GM21786 (cell line): ENCODE data around the gene STXBP5L.
"Not testable (repeated sequence)": the region's sequence is repeated elsewhere in the genome, so short reads cannot be mapped to it uniquely, and the experiment has no call there.

ENCODE experiments used
- ATAC-seq: cut with Tn5 transposase; IDR thresholded peaks from one replicate; pipeline ENCODE4 v1.9.1; 2021; ENCODE audit not compliant: unreplicated experiment

Gene STXBP5L

DNA sequence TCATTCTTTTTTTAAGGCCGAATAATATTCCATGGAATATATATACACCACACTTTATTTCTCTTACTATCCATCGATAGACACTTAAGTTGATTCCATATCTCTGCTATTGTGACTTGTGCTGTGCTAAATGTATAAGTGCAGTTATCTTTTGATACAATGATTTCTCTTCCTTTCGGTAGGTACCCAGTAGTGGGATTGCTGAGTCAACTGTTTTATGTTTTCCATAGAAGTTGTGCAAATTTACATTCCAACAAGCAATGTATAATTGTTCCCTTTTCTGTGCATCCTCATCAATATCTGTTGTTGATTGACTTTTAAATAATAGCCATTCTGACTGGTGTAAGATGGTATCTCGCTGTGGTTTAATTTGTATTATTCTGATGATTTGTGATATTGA, 81.0 kb downstream of the STXBP5L start:
- ATAC-seq, result no peak

GRCh38 chr3:121018917-121019321, 110.9 kb downstream of the STXBP5L start:
- ATAC-seq, result no peak

GRCh38 chr3:121063628-121064027, 155.6 kb downstream of the STXBP5L start:
- ATAC-seq, result no peak

GRCh38 chr3:121064121-121064520, 156.1 kb downstream of the STXBP5L start:
- no peak for ATAC-seq

- no peak for ATAC-seq
Measured at GRCh38 chr3:121072133-121072532, 164.1 kb downstream of the STXBP5L start.

- ATAC-seq, result no peak
Measured at GRCh38 chr3:121073011-121073410, 165.0 kb downstream of the STXBP5L start.

GRCh38 chr3:121075191-121075590, 167.2 kb downstream of the STXBP5L start:
- no peak for ATAC-seq

- ATAC-seq, result not testable (repeated sequence)
Measured at GRCh38 chr3:121078378-121079101, 170.5 kb downstream of the STXBP5L start.

GRCh38 chr3:121096953-121097352, 188.9 kb downstream of the STXBP5L start:
- ATAC-seq, result no peak

DNA sequence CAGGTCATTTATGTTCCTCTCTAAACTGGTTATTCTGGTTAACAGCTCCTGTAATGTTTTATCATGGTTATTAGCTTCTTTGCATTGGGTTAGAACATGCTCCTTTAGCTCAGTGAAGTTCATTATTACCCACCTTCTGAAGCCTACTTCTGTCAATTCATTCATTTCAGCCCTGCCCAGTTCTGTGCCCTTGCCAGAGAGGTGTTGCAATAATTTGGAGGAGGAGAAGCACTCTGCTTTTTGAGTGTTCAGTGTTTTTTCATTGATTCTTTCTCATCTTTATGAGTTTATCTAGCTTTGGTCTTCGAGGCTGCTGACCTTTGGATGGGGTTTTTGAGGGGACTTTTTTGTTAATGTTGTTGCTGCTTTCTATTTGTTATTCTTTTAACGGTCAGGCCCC, 203.1 kb downstream of the STXBP5L start:
- not testable (repeated sequence) for ATAC-seq

DNA sequence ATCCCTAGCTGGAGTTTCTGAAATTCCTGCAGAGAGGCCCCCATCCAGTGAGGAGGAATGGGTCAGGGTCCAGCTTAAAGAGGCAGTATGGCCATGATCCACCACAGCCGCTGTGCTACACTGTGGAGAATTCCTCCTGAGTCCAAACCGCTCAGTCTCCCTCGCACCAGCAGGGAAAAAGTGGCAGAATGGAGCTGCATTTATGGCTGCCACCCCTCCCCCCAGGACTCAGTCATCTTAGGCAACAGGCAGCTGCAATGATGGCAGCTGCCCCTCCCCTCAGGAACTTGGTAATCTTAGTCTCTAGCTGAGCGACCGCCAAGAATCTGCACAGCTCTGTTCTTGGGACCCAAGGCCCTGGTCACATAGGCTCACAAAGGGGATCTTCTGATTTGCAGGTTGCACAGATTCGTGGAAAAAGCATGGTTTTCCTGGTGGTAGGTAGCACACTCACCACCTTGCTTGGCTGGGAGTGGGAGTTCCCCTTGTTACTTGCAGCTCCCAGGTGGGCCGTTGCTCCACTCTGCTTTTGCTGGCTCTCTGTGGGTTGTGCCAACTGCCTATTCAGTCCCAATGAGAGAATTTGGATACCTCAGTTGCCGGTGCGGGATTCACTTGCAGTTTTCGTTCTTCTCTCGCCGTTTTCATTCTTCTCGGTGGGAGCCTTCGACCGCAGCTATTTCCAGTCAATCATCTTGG, 204.1 kb downstream of the STXBP5L start:
- no peak for ATAC-seq

DNA sequence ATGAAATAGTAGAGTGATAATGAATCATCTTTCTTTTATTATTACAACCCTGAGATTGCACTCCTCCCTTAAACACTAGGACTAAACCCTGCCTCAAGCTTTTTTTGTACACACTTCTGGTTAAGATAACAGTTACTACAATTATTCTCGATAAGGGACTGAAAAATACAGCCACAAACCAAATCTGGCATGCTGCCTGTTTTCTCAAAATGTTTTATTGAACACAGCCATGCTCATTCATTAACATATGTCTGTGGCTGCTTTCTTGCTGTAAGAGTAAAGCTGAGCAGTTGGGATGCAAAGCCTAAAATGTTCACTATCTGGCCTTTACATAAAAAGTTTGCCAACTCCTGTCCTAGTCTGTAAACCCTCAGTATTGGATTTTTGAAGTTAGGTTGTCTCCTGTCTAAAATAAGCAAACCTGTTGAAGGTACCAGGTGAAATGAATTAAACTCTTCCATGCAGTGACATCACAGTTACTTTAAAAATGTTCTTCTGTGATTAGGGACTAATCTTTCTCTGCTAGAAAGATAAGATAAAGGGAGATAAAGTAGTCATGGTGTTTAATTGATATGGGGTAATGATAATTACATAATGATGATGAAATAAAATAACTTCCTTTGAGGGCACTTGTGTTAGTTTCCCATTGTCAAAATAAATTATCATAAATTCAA, 218.2 kb downstream of the STXBP5L start:
- ATAC-seq, result no peak

DNA sequence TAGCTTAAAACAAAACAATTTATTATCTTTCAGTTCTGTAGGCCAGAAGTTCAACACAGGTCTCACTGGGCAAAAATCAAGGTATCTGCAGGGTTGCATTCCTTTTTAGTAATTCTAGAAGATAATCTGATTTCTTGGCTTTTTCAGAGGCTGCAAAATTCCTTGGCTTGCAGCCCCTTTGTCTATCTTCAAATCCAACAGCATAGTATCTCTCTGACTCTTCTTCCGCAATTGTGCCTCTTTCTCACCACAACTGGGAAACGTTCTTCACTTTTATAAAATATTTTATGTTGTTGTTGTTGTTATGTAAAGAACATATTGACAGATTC, 218.7 kb downstream of the STXBP5L start:
- ATAC-seq, result no peak

GRCh38 chr3:121152573-121152972, 244.6 kb downstream of the STXBP5L start:
- ATAC-seq, result no peak

GRCh38 chr3:121153851-121154250, 245.8 kb downstream of the STXBP5L start:
- ATAC-seq, result no peak

DNA sequence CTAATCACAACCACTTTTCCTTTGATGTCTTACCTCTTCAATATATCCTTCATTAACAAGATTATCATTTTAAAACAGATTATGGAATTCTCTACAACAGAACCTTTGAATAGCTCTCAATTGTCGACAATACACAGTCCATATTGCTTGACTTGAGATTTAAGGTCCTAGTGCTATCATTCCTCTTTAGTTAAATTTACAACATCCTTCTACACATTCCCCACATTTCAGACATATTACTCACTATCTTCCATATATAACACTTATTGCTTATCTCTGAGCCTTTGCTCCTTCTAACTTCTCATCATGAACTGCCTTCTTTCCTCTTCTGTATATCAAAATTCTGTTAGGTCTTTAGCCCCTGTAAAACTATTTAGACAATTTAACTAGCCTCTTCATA, 247.0 kb downstream of the STXBP5L start:
- no peak for ATAC-seq

GRCh38 chr3:121165397-121165837, 257.4 kb downstream of the STXBP5L start:
- ATAC-seq, result no peak

- no peak for ATAC-seq
Measured at GRCh38 chr3:121167374-121168139, 259.6 kb downstream of the STXBP5L start.

DNA sequence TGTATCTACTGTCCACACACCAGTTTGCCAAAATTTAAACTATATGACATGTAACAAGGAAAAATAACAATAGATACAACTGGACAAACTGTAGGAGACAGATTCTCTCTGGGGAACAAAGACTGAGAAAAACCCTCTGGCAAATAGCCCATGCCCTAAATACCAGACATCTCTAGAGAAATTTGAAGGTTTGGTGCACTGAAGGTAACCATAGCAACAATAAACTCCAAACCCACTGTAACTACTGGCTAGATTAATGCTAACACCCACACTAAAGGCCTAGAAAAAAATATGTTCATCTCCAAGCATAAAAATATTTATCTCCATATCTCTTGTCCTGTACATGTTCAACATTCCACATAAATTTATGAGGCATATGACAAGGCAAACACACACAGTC, 267.1 kb downstream of the STXBP5L start:
- ATAC-seq, result no peak

DNA sequence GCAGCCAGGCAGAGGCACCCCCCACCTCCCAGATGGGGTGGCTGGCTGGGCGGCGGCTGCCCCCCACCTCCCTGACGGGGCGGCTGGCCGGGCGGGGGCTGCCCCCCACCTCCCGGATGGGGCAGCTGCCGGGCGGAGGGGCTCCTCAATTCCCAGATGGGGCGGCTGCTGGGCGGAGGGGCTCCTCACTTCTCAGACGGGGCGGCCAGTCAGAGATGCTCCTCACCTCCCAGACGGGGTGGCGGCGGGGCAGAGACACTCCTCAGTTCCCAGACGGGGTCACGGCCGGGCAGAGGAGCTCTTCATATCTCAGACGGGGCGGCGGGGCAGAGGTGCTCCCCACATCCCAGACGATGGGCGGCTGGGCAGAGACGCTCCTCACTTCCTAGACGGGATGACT, 282.6 kb downstream of the STXBP5L start:
- ATAC-seq, result not testable (repeated sequence)

DNA sequence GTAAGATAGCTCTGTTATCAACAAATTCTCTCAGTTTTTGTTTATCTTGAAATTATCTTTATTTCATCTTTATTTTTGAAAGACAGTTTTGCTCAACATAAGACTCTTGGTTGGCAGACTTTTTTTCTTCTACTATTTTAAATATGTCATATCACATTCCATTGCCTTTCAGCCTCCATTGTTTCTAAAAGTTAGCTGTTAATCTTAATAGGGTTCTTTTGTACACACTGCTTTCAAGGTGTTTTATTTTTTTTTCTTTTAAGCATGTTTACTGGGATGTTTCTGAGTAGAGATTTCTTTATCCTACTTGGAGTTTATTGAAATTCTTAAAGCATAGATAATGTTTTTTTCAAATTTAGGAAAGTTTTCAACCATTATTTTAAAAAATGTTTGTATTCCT, 294.6 kb downstream of the STXBP5L start:
- ATAC-seq, result no peak
